UCSD-AML1 (cell line): ENCODE data around the gene BSCL2.
"Not testable (repeated sequence)": the region's sequence is repeated elsewhere in the genome, so short reads cannot be mapped to it uniquely, and the experiment has no call there.

Experiments
- DNase-seq: peaks from one replicate; lab custom pipeline; 2025; ENCODE audit not compliant: unreplicated experiment; lab: John Stamatoyannopoulos, UW

BSCL2 gene

GRCh38 chr11:62664405-62665074, 42.7 kb downstream of the BSCL2 start:
- DNase-seq, result no peak

- no peak for DNase-seq
Observed at GRCh38 chr11:62656796-62657429, 50.3 kb downstream of the BSCL2 start.

GRCh38 chr11:62654297-62654696, 52.9 kb downstream of the BSCL2 start:
- no peak for DNase-seq

- DNase-seq, result no peak
Observed at GRCh38 chr11:62652161-62653006, 54.8 kb downstream of the BSCL2 start.

GRCh38 chr11:62650283-62650682, 56.9 kb downstream of the BSCL2 start:
- DNase-seq, result not testable (repeated sequence)

GRCh38 chr11:62649486-62649885, 57.7 kb downstream of the BSCL2 start:
- no peak for DNase-seq

- no peak for DNase-seq
Observed at GRCh38 chr11:62648967-62649364, 58.3 kb downstream of the BSCL2 start.

GRCh38 chr11:62648185-62648966, 58.8 kb downstream of the BSCL2 start:
- DNase-seq, result no peak

GRCh38 chr11:62647609-62648005, 59.6 kb downstream of the BSCL2 start:
- no peak for DNase-seq

- no peak for DNase-seq
Observed at GRCh38 chr11:62646825-62647608, 60.2 kb downstream of the BSCL2 start.

GRCh38 chr11:62645946-62646824, 61.0 kb downstream of the BSCL2 start, which contains the start of gene GANAB:
Gene GANAB (minus strand): TSS chr11:62646613. CDS start chr11:62646599, 14 bp downstream.
- DNase-seq, result peak; percentile 98

GRCh38 chr11:62645671-62645945, 61.6 kb downstream of the BSCL2 start:
- DNase-seq, result no peak

GRCh38 chr11:62644220-62644619, 63.0 kb downstream of the BSCL2 start:
- DNase-seq, result no peak
